PC-3 (cell line): Measurements from ENCODE around the gene FAM83D. TPM values are rescaled to one million over a fixed set of nuclear protein-coding genes. Genes with fewer than 3 reads are reported as not detected.

Source experiments
- ATAC-seq: fragments of 200-7000 bp; cut with Tn5 transposase; 2 replicates; pipeline ENCODE4 v1.9.1; 2020; ENCODE audit warnings: mild to moderate bottlenecking, moderate library complexity
- BruUV-seq: library from RNA; stranded (reverse); fragments of 400-500 nt; replicated peaks from 2 replicates; lab custom pipeline; 2021; lab: Mats Ljungman, UMichigan
- CTCF ChIA-PET: fragments of 300-600 bp; sonication (Branson Sonifier 250); formaldehyde crosslinking; loops from one replicate; lab custom pipeline; 2022; ENCODE audit warnings: antibody characterized with exemption; lab: Charles Lee
- POLR2A ChIA-PET: fragments of 300-600 bp; sonication (Branson Sonifier 250); formaldehyde crosslinking; loops from one replicate; lab custom pipeline; 2022; ENCODE audit warnings: antibody characterized with exemption; ENCODE audit not compliant: unreplicated experiment; lab: Charles Lee
- DNase-seq: peaks from one replicate; pipeline ENCODE4 v3.0.0-alpha.2; 2015
- H2AFZ ChIP-seq: fragments of 300-600 bp; sonication (generic); 2 replicates; pipeline ENCODE4 v1.6.0; 2016; ENCODE audit warnings: antibody characterized with exemption, low read length
- H3F3A ChIP-seq: fragments of 300-600 bp; sonication (generic); one replicate; pipeline ENCODE4 v1.6.0; 2017; ENCODE audit warnings: antibody characterized with exemption, low read length, control low read depth, mild to moderate bottlenecking; ENCODE audit not compliant: unreplicated experiment
- H3K27ac ChIP-seq: fragments of 300-600 bp; sonication (generic); 2 replicates; pipeline ENCODE4 v1.5.1; 2016; ENCODE audit warnings: mild to moderate bottlenecking, low read length
- H3K27me3 ChIP-seq: fragments of 300-600 bp; sonication (generic); 2 replicates; pipeline ENCODE4 v1.6.1; 2016; ENCODE audit warnings: low read length, mixed read lengths
- H3K36me3 ChIP-seq: fragments of 300-600 bp; sonication (generic); 2 replicates; pipeline ENCODE4 v1.6.1; 2016; ENCODE audit warnings: low read depth, mixed run types, low read length, mixed read lengths
- H3K4me1 ChIP-seq: fragments of 300-600 bp; sonication (generic); 2 replicates; pipeline ENCODE4 v1.5.1; 2016; ENCODE audit warnings: low read length; ENCODE audit not compliant: insufficient read depth
- H3K4me2 ChIP-seq: fragments of 300-600 bp; sonication (generic); 2 replicates; pipeline ENCODE4 v1.6.0; 2016; ENCODE audit warnings: low read length
- H3K4me3 ChIP-seq: fragments of 300-600 bp; sonication (generic); 2 replicates; pipeline ENCODE4 v1.5.1; 2016; ENCODE audit warnings: mild to moderate bottlenecking, low read length, mixed read lengths
- H3K79me2 ChIP-seq: fragments of 300-600 bp; sonication (generic); 2 replicates; pipeline ENCODE4 v1.6.1; 2017; ENCODE audit warnings: low read length, mixed read lengths
- H3K9ac ChIP-seq: fragments of 300-600 bp; sonication (generic); 2 replicates; pipeline ENCODE4 v1.6.0; 2016; ENCODE audit warnings: mild to moderate bottlenecking, low read length
- H3K9me2 ChIP-seq: fragments of 300-600 bp; sonication (generic); replicated peaks from 2 replicates; pipeline ENCODE4 v1.6.1; 2016; ENCODE audit warnings: mixed run types, low read length, mixed read lengths
- H3K9me3 ChIP-seq: fragments of 300-600 bp; sonication (generic); 2 replicates; pipeline ENCODE4 v1.6.1; 2016; ENCODE audit warnings: low read length, mixed read lengths
- H4K20me1 ChIP-seq: fragments of 300-600 bp; sonication (generic); 2 replicates; pipeline ENCODE4 v1.6.1; 2016; ENCODE audit warnings: low read length, mixed read lengths
- CTCF ChIP-seq: fragments of 300-600 bp; sonication (generic); conservative IDR thresholded peaks from 2 replicates; pipeline ENCODE4 v1.5.1; 2017; ENCODE audit warnings: antibody characterized with exemption, low read depth, mild to moderate bottlenecking, low read length
- EZH2 ChIP-seq: fragments of 300-600 bp; sonication (generic); IDR thresholded peaks from one replicate; pipeline ENCODE4 v1.6.1; 2017; ENCODE audit warnings: antibody characterized with exemption, mild to moderate bottlenecking, low read length; ENCODE audit not compliant: unreplicated experiment
- EZH2phosphoT487 ChIP-seq: fragments of 300-600 bp; sonication (generic); IDR thresholded peaks from 2 replicates; pipeline ENCODE4 v1.6.1; 2018; ENCODE audit warnings: mild to moderate bottlenecking, antibody characterized with exemption, low read length, borderline replicate concordance
- intact Hi-C: fragments of 100-400 bp; cut with micrococcal nuclease; formaldehyde crosslinking; loops from 2 replicates; pipeline ENCODE4 v1.9.0; 2023
- total RNA-seq: library from RNA; depleted of rRNA; stranded (reverse); fragments of >200 nt; gene quantifications from 2 replicates; pipeline ENCODE4 v1.2.3, GENCODE V29; 2014

FAM83D gene
- total RNA-seq, 1 experiment from 2014 or later = 69.6 TPM

- ChIA-PET POLR2A (no interaction called here), CTCF (interaction anchor here (0.6 kb wide), 1 partner anchor 112 kb away, joined by 7 read pairs; no protein-coding TSS in a partner anchor)
- H3K9ac ChIP-seq = no peak overlapping the region
- no peak overlapping the region for H2AFZ ChIP-seq
- DNase-seq (no peak), ATAC-seq (no peak)
- no peaks in the 10 kb centered on the region for H3K79me2 ChIP-seq
- no peak overlapping the region for H3K4me3 ChIP-seq
- H3K36me3 ChIP-seq = no peaks in the 10 kb centered on the region
- H3K27ac ChIP-seq = no peak overlapping the region
- no peak overlapping the region for H3K4me2 ChIP-seq
- H3K9me3 ChIP-seq = no peaks in the 10 kb centered on the region
- TF ChIP-seq EZH2phosphoT487 = no peak
- no TSS peak for BruUV-seq
- H3K9me2 ChIP-seq = no peaks in the 10 kb centered on the region
- H3F3A ChIP-seq = no peaks in the 10 kb centered on the region
- H4K20me1 ChIP-seq = no peaks in the 10 kb centered on the region
- no peaks in the 10 kb centered on the region for H3K27me3 ChIP-seq
- peaks cover 4% of the 10 kb centered on the region; the same call in 1 of the 2 replicates for H3K4me1 ChIP-seq
- intact Hi-C loops = loop anchor here (5.0 kb wide), 2 partner anchors 138 to 243 kb away; no protein-coding TSS in a partner anchor
Measured at GRCh38 chr20:38889792-38890496, 36.3 kb upstream of the FAM83D start.

- Histone ChIP-seq H3K9me2 (no peaks in the 10 kb centered on the region), H3K79me2 (no peaks in the 10 kb centered on the region), H3F3A (no peaks in the 10 kb centered on the region), H3K4me3 (no peak overlapping the region), H3K4me1 (peaks cover 4% of the 10 kb centered on the region; the same call in 1 of the 2 replicates), H3K36me3 (no peaks in the 10 kb centered on the region), H3K27me3 (no peaks in the 10 kb centered on the region), H3K9me3 (no peaks in the 10 kb centered on the region), H2AFZ (no peak overlapping the region), H3K9ac (no peak overlapping the region), H4K20me1 (no peaks in the 10 kb centered on the region), H3K4me2 (no peak overlapping the region), H3K27ac (no peak overlapping the region)
- no TSS peak for BruUV-seq
- intact Hi-C loops = loop anchor here (5.0 kb wide), 2 partner anchors 138 to 243 kb away; no protein-coding TSS in a partner anchor
- POLR2A ChIA-PET = no interaction called here
- no peak for ATAC-seq
- TF ChIP-seq CTCF (no peak), EZH2 (no peak), EZH2phosphoT487 (no peak)
- CTCF ChIA-PET = interaction anchor here (0.6 kb wide), 1 partner anchor 113 kb away, joined by 7 read pairs; no protein-coding TSS in a partner anchor
- peak; percentile 43 for DNase-seq
Measured at GRCh38 chr20:38890497-38890818, 35.8 kb upstream of the FAM83D start.

- H3K4me1 ChIP-seq = peaks cover 4% of the 10 kb centered on the region; the same call in 1 of the 2 replicates
- H3K9me2 ChIP-seq = no peaks in the 10 kb centered on the region
- intact Hi-C loops = loop anchor here (5.0 kb wide), 2 partner anchors 140 to 245 kb away; no protein-coding TSS in a partner anchor
- ChIA-PET CTCF (no interaction called here), POLR2A (no interaction called here)
- no peaks in the 10 kb centered on the region for H3K9me3 ChIP-seq
- no peak for ATAC-seq
- H3K4me3 ChIP-seq = no peak overlapping the region
- BruUV-seq = no TSS peak
- no peaks in the 10 kb centered on the region for H3F3A ChIP-seq
- peaks cover 6% of the 10 kb centered on the region; the same call in 1 of the 2 replicates for H3K27me3 ChIP-seq
- H3K27ac ChIP-seq = no peak overlapping the region
- H3K79me2 ChIP-seq = no peaks in the 10 kb centered on the region
- no peak overlapping the region for H3K9ac ChIP-seq
- no peaks in the 10 kb centered on the region for H3K36me3 ChIP-seq
- no peak overlapping the region for H2AFZ ChIP-seq
- no peak overlapping the region for H3K4me2 ChIP-seq
- no peaks in the 10 kb centered on the region for H4K20me1 ChIP-seq
- TF ChIP-seq CTCF (no peak), EZH2phosphoT487 (no peak), EZH2 (no peak)
- no peak for DNase-seq
Measured at GRCh38 chr20:38892091-38892981, 33.9 kb upstream of the FAM83D start.
